Astrocyte of the cerebellum (primary cell): ENCODE measurements around the gene ZIC5.
A peak's percentile ranks its signal among the peaks of the same experiment; 100 is the strongest.

ENCODE experiments used
- DNase-seq: peaks from one replicate; pipeline ENCODE4 v3.0.0-alpha.2; 2011; ENCODE audit warnings: low read depth
- H3K4me3 ChIP-seq: 2 replicates; pipeline ENCODE4 v1.5.1; 2011; ENCODE audit warnings: mild to moderate bottlenecking, low read depth, low read length, moderate library complexity
- in situ Hi-C: cut with HindIII; loops from 2 replicates; pipeline ENCODE4 v1.10.0; 2017; ENCODE audit warnings: low sequenced_read_pairs
- TF ChIP-seq, protein P1 (sequence below): IDR thresholded peaks from 2 replicates; pipeline ENCODE4 v1.5.1; 2012; ENCODE audit warnings: low read length, low read depth, moderate library complexity, mild to moderate bottlenecking; ENCODE audit errors: missing control alignments

ZIC5 gene

DNA sequence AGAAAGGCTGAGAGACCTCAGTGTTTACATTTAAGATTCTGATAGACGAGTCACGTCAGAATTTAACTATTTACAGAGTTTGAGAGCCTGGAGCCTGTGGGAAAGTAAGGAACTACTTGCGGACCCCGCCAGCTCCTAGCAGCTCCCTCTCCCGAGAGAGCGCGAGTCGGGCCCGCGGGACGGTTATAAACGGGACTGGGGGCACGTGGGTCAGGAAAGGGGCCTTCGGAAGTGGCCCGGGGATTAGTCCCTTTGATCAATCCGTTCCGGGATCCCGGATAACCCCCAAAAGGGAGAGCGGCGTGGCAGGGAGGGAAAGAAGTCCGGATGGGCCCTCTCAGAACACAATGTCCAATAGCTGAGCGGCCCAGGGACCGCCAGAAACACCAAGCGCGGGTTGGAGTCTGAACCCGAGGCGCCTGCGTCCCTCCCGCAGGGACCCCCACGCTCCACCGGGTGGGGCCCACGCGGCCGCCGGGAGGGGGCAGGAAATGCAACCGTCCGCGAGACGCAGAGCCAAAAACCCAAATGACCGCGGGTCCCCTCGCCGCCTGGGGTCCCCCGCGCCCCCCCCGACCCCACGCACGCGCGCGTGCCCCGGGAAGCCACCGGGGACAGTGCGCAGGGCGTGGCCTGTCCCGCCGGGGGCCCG, 3.6 kb downstream of the ZIC5 start:
- in situ Hi-C loops: no loop called here
- peak overlapping the region; percentile 71 for H3K4me3 ChIP-seq
- TF ChIP-seq, protein P1, sequence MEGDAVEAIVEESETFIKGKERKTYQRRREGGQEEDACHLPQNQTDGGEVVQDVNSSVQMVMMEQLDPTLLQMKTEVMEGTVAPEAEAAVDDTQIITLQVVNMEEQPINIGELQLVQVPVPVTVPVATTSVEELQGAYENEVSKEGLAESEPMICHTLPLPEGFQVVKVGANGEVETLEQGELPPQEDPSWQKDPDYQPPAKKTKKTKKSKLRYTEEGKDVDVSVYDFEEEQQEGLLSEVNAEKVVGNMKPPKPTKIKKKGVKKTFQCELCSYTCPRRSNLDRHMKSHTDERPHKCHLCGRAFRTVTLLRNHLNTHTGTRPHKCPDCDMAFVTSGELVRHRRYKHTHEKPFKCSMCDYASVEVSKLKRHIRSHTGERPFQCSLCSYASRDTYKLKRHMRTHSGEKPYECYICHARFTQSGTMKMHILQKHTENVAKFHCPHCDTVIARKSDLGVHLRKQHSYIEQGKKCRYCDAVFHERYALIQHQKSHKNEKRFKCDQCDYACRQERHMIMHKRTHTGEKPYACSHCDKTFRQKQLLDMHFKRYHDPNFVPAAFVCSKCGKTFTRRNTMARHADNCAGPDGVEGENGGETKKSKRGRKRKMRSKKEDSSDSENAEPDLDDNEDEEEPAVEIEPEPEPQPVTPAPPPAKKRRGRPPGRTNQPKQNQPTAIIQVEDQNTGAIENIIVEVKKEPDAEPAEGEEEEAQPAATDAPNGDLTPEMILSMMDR: no peak
- no peak for DNase-seq

- no peak for DNase-seq
- in situ Hi-C loops: no loop called here
- TF ChIP-seq, protein P1: no peak
- H3K4me3 ChIP-seq: peak overlapping the region; percentile 71
Measured at GRCh38 chr13:99967498-99967868, 4.1 kb downstream of the ZIC5 start.

DNA sequence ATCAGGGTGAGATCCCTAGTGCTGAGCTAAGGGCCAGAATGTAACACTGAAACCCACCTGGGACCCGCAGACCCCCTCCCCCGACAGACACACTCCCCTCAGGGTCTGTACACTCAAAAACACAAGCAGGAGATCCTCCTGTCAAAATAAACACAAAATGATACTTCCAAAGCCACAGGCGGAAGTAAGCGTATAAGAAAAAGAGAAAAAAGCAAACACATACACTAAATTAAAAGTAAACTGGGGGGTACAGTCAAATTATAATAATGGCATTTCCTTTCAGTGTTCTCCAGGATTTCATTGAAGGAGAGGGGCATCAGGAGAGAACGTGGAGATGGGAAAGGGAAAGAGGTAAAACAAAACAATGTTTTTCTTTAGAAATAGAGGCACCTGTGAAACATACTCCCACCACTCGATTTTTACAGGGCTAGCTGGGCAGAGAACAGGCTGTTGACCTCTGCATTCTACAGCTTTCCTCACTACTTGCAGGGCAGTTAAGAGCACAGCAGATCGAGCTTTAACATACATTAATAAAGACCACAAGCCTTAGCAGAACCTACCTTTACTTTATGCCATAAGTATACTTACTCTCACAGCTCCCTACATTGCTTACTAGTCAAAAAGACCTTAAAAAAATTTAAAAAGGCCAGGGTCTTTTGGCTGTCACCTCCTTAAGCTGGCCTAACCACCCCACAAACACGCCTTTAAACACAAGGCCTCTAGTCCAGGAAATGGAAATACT, 5.3 kb downstream of the ZIC5 start:
- TF ChIP-seq, protein P1: no peak
- in situ Hi-C loops: no loop called here
- no peak for DNase-seq
- peak overlapping the region; percentile 27 for H3K4me3 ChIP-seq

DNA sequence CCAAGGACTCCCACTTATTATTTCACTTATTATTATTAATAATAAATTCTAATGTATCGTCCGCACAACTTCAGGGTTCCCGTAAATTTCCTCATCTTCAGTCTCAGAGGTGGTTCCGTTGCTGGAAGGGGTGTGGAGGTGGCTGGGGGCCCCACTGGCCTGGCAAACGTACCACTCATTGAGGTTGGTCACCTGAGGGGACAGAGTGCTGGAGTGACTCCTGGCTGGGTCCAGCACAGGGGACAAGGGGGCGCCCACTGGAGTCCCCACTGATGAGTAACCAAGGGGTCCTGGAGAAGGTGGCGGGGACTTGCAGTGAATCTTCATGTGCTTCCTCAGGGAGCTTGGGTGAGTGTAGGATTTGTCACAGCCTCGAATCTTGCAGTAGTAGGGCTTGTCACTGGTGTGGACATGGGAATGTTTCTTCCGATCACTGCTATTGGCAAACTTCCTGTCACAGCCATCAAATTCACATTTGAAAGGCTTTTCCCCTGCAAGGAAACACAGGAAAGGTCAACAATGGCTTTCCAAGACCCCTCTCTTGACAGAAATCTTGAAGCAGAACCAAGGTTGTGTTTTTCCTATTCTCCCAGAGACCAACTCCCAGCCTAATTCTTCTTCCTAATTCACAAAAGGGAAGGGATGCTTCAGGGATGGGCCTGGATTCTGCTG, 6.1 kb downstream of the ZIC5 start:
- peak overlapping the region; percentile 27 for H3K4me3 ChIP-seq
- DNase-seq: no peak
- in situ Hi-C loops: no loop called here
- TF ChIP-seq, protein P1: no peak

GRCh38 chr13:99963816-99964339, 7.7 kb downstream of the ZIC5 start:
- no peak for DNase-seq
- H3K4me3 ChIP-seq: no peak overlapping the region
- TF ChIP-seq, protein P1: no peak
- in situ Hi-C loops: no loop called here

DNA sequence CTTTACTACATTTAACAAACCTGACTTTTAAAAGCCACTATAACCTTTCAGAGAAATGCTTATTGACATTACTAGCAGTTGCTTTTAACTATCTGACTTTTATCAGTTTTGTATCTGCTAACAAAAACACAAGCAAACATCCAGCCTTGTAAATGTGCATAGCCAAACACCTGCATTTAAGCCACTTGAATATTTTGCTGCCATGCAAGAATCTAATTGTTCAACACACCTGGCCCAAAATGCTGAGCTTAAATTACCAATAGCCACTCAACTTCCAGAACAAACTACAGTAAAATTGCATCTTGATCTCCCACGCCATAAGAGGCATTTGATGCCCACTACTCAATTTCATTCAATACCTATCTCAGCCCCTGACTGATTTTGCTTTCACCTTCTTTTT, 9.3 kb downstream of the ZIC5 start:
- in situ Hi-C loops: no loop called here
- TF ChIP-seq, protein P1: no peak
- no peak for DNase-seq
- no peak overlapping the region for H3K4me3 ChIP-seq
